HepG2 (cell line): ENCODE data around the gene LTV1. TPM values are rescaled to one million over a fixed set of nuclear protein-coding genes. Genes with fewer than 3 reads are reported as not detected.

Experiments used
- polyA plus RNA-seq, 8 experiments: library from polyadenylated mRNA; depleted of rRNA in 3 of 8; stranded (reverse) in 7 of 8; unstranded in 1 of 8; fragments of >200 nt; fragmentation: Illumina TruSeq in 4 of 8; extraction: Trizol in 4 of 8; gene quantifications; 2 replicates each; pipeline versions ENCODE4 v1.2.1 to v1.2.3, GENCODE V29; 2011 to 2016; ENCODE audit warnings: low read depth in 4 of 8, missing spikeins in 1 of 8, mixed read lengths in 1 of 8; ENCODE audit not compliant: insufficient read depth in 1 of 8
- small RNA-seq, 3 experiments: library from RNA; depleted of rRNA; stranded (forward); fragments of <200 nt; gene quantifications; one replicate each; pipeline ENCODE3, GENCODE V24; 2012; ENCODE audit warnings: low read depth in 2 of 3, low replicate concordance in 1 of 3; ENCODE audit not compliant: insufficient read length in 3 of 3, insufficient read depth in 2 of 3
- total RNA-seq, 5 experiments: library from RNA; depleted of rRNA; stranded (reverse); fragments of >200 nt; fragmentation: Illumina TruSeq; extraction: Trizol; gene quantifications; 2 replicates each; pipeline ENCODE4 v1.2.3, GENCODE V29; 2016; ENCODE audit warnings: low read depth in 1 of 5

The LTV1 gene
- total and polyA plus RNA-seq, 2 of the 13 experiments (the other 11 are each of a cell fraction or from before 2014, with no cell fraction given): 21.1 to 85.8 TPM

Small RNA genes lying within 50 kb of the gene (small RNA-seq; reads per million reads assigned to genes)
- gene ZC2HC1B: 0 reads per million in 3 experiments

Other genes starting within 250 kb of the LTV1 start
- 28.2 and 39.1 TPM in 2 replicates for gene PHACTR2, start 165.4 kb upstream of the LTV1 start, total RNA-seq (2016; rRNA removed; fragmentation: Illumina TruSeq; extraction: Trizol)
- 8.4 and 11.3 TPM in 2 replicates for gene PHACTR2, start 165.4 kb upstream of the LTV1 start, polyA plus RNA-seq (2011; rRNA removed)
- not detected in 2 replicates for gene ZC2HC1B, start 21.1 kb downstream of the LTV1 start, total RNA-seq (2016; rRNA removed; fragmentation: Illumina TruSeq; extraction: Trizol)
- not detected in 2 replicates for gene ZC2HC1B, start 21.1 kb downstream of the LTV1 start, polyA plus RNA-seq (2011; rRNA removed)
- 0.38 and 0.60 TPM in 2 replicates for gene PLAGL1, start 164.9 kb downstream of the LTV1 start, total RNA-seq (2016; rRNA removed; fragmentation: Illumina TruSeq; extraction: Trizol)
- gene PLAGL1, start 164.9 kb downstream of the LTV1 start, polyA plus RNA-seq (2011; rRNA removed): 2.2 and 2.3 TPM in 2 replicates